CD4-positive, alpha-beta T cell treated with Interleukin-15 for 4 hours (primary cell): ENCODE data around the gene SYT5.
A peak's percentile ranks its signal among the peaks of the same experiment; 100 is the strongest.
"Not testable (repeated sequence)": the region's sequence is repeated elsewhere in the genome, so short reads cannot be mapped to it uniquely, and the experiment has no call there.

Source experiments
- DNase-seq: peaks from one replicate; pipeline ENCODE4 v3.0.0-alpha.2; 2020; ENCODE audit warnings: low spot score

Gene SYT5

GRCh38 chr19:55179606-55180484, at the start of gene SYT5:
SYT5 (minus strand) TSS chr19:55180289; CDS start chr19:55179041, 1,248 bp downstream.
- DNase-seq = peak; percentile 59

GRCh38 chr19:55229789-55230182, 49.7 kb upstream of the SYT5 start:
- no peak for DNase-seq

GRCh38 chr19:55229145-55229788, 49.2 kb upstream of the SYT5 start:
- no peak for DNase-seq

- no peak for DNase-seq
Observed at GRCh38 chr19:55228403-55229031, 48.4 kb upstream of the SYT5 start, which contains the start of gene TMEM86B. TMEM86B (minus strand) TSS chr19:55228763; CDS start chr19:55228741, 22 bp downstream.

- no peak for DNase-seq
Observed at GRCh38 chr19:55228015-55228391, 47.9 kb upstream of the SYT5 start.

- DNase-seq = no peak
Observed at GRCh38 chr19:55227241-55228014, 47.3 kb upstream of the SYT5 start.

- DNase-seq = no peak
Observed at GRCh38 chr19:55226788-55227187, 46.7 kb upstream of the SYT5 start.

- no peak for DNase-seq
Observed at GRCh38 chr19:55226273-55226672, 46.2 kb upstream of the SYT5 start.

- no peak for DNase-seq
Observed at GRCh38 chr19:55225415-55225958, 45.4 kb upstream of the SYT5 start.

- DNase-seq = not testable (repeated sequence)
Observed at GRCh38 chr19:55224679-55225414, 44.8 kb upstream of the SYT5 start.

GRCh38 chr19:55224038-55224665, 44.1 kb upstream of the SYT5 start:
- DNase-seq = no peak

GRCh38 chr19:55223291-55224037, 43.4 kb upstream of the SYT5 start:
- no peak for DNase-seq

- DNase-seq = no peak
Observed at GRCh38 chr19:55220525-55220924, 40.4 kb upstream of the SYT5 start.

GRCh38 chr19:55216461-55217198, 36.5 kb upstream of the SYT5 start:
- DNase-seq = peak; percentile 28

GRCh38 chr19:55213547-55213946, 33.5 kb upstream of the SYT5 start:
- no peak for DNase-seq

- peak; percentile 31 for DNase-seq
Observed at GRCh38 chr19:55212447-55212846, 32.4 kb upstream of the SYT5 start.

GRCh38 chr19:55209693-55210472, 29.8 kb upstream of the SYT5 start:
- DNase-seq = no peak
